ENCODE results near the gene SUCO.
"Not testable (repeated sequence)": the region's sequence is repeated elsewhere in the genome, so short reads cannot be mapped to it uniquely, and the experiment has no call there.

Gene SUCO

GRCh38 chr1:172567720-172568119 lies 34.8 kb downstream of the SUCO start:
- no peak for DNase-seq

DNA sequence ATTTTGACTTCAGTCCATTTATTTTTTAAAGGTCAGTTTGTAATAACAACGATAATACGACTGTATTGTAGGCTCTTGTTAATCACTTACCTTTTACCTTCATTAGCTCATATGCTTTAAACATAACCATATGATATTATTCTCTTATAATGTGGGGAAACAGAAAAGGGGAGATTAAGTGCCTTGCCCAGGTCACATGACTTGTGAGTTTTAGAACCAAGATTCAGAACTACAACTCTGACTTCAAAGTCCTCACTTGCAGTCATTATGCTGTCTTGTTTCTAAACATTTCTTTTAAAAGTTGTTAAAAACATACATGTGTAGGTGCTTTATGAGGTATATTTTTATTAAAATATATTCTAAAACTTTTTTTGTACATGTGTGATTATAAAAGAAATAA lies 41.1 kb downstream of the SUCO start:
- DNase-seq, result no peak

- no peak for DNase-seq
Observed at GRCh38 chr1:172578586-172578985, 45.6 kb downstream of the SUCO start.

DNA sequence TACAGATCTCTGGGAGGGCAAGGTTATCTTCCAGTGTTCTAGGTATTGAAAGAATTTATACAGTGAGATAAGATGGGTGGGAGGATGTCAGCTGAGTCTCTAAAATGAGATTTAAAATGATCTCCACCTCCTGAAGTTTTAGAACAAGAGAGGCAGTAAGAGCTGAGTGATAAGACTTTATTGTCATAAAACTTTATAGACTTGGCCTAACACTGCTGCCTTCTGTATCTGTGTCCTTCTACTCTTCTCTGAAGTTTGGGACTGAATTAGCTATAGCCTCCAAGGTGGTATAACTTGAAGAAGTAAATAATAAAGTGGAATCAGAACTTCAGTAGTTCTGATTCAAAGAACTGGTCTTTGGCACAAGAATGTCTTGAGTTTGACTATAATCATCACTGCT lies 48.3 kb downstream of the SUCO start:
- no peak for DNase-seq

DNA sequence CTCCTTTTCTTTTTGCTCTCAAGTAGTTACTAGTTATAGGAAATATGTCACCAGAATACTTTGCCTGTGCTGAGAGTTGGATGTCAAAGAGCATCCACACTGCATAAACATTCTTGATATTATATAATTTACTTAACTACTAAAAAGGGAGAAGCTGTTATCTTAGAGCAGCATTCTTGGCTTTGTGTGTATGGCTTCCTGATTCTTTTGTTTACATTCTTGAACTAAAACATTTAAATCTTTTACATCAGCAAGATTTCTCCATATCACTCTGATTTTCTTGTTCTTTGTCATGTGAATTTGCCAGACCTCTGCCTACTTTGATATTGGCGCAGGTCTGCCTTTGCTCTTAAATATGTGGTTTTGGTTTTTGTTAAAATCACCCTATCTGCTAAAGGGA lies 48.8 kb downstream of the SUCO start:
- DNase-seq, result no peak

GRCh38 chr1:172582889-172583288 lies 49.9 kb downstream of the SUCO start:
- no peak for DNase-seq

GRCh38 chr1:172585348-172585747 lies 52.4 kb downstream of the SUCO start:
- DNase-seq, result no peak

DNA sequence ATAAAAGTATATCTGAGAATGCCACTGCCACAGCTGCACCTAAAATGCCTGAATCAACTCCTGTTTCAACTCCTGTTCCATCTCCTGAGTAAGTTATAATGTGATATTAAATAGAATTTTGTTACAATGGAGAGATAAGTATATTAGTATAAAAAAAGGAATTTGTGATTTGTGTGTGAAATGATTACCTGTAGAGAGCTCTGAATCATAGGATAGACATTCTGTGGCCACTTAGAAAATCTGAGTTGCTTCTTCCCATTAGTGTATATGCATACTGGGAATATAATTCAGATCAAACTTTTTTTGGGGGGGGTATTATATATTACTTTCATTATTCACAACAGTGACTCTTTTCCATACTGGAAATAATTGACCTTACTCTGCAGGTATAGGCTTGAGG lies 52.9 kb downstream of the SUCO start:
- no peak for DNase-seq

- DNase-seq, result no peak
Observed at GRCh38 chr1:172588296-172589291, 55.6 kb downstream of the SUCO start.

- no peak for DNase-seq
Observed at GRCh38 chr1:172589553-172589952, 56.6 kb downstream of the SUCO start.

GRCh38 chr1:172591429-172591828 lies 58.5 kb downstream of the SUCO start:
- not testable (repeated sequence) for DNase-seq

DNA sequence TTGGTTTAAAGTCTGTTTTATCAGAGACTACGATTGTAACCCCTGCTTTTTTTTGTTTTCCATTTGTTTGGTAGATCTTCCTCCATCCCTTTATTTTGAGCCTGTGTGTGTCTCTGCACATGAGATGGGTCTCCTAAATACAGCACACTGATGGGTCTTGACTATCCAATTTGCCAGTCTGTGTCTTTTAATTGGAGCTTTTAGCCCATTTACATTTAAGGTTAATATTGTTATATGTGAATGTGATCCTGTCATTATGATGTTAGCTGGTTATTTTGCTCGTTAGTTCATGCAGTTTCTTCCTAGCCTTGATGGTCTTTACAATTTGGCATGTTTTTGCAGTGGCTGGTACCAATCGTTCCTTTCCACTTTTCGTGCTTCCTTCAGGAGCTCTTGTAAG lies 62.1 kb downstream of the SUCO start:
- DNase-seq, result not testable (repeated sequence)

DNA sequence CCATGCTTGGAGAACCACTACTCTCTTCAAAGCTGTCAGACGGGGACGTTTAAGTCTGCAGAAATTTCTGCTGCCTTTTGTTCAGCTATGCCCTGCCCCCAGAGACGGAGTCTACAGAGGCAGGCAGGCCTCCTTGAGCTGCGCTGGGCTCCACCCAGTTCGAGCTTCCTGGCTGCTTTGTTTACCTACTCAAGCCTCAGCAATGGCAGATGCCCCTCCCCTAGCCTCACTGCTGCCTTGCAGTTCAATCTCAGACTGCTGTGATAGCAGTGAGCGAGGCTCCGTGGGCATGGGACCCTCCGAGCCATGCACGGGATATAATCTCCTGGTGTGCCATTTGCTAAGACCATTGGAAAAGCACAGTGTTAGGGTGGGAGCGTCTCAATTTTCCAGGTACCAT lies 63.8 kb downstream of the SUCO start:
- DNase-seq, result not testable (repeated sequence)

DNA sequence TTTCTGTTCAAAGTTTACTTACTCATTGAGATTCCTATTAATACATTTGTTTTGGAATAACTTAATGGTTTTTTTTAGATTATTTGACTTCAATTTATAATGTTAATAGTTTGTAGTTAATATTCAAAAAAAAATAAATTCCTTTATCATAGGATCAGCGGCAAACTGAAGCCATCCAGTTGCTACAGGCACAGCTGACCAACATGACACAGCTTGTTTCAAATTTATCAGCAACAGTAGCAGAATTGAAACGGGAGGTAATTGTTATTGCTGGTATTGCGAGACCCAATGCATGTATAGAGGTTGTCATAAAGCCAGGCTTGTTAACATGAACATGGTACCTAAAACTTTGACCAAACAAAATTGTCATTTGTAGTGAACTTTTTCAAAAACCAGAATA lies 67.0 kb downstream of the SUCO start:
- DNase-seq, result no peak

DNA sequence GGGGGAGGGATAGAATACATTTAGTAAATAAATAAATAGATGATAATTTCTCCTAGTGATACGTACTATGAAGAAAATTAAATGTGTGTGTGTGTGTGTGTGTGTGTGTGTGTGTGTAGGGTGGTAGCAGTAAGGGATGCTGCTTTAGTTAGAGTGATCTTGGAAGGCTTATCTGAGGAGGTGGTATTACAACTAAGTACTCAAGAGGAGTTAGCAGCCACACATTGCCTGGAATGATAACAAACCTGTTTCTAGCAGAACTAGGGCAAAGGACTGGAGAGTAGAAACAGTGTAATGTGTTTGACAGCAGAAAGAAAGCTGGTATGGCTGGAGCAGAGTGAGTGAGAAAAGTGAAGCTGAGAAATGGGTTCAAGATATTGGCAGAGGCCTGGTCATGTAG lies 67.7 kb downstream of the SUCO start:
- no peak for DNase-seq

- DNase-seq, result no peak
Observed at GRCh38 chr1:172601046-172601630, 68.2 kb downstream of the SUCO start.

GRCh38 chr1:172602706-172603105 lies 69.8 kb downstream of the SUCO start:
- DNase-seq, result no peak

GRCh38 chr1:172603816-172604215 lies 70.9 kb downstream of the SUCO start:
- no peak for DNase-seq

DNA sequence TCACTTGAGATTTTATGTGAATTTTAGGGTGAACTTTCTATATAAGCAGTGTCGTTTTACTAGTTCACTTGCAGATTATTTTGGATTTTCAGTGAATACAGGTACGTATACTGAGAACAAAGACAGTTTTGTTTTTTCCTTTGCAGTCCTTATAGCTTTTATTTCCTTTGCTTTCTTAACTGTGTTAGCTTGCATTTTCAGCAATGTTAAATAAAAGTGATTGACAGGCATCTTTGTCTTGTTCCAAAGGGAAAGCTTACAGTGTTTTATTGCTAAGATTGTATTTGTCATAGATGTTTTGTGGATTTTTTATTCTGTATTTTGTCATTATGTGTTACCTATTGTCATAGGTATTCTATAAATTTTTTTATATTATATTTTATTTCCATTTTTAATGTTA lies 72.7 kb downstream of the SUCO start:
- DNase-seq, result no peak

GRCh38 chr1:172607145-172607544 lies 74.2 kb downstream of the SUCO start:
- DNase-seq, result no peak

GRCh38 chr1:172608098-172608601 lies 75.2 kb downstream of the SUCO start:
- no peak for DNase-seq

- no peak for DNase-seq
Observed at GRCh38 chr1:172609528-172609927, 76.6 kb downstream of the SUCO start.

DNA sequence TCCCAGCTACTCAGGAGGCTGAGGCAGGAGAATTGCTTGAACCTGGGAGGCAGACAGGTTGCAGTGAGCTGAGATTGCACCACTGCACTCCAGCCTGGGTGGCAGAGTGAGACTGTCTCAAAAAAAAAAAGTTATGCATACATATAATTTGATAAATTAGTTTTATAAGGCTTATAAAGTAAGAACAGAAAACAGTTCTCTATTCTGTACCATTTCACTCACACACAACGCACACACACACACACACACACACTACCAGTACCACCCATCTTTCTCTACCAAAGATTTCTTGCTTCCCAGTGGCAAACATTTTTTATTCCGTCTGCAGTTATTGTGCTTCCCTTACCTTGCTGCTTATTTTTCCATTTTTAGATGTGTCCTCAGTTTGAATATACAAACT lies 79.5 kb downstream of the SUCO start:
- no peak for DNase-seq

GRCh38 chr1:172613294-172613693 lies 80.3 kb downstream of the SUCO start:
- DNase-seq, result no peak

Data from SIG-M5 (cell line).